Measurements from ENCODE around the gene GOLGA3.

GRCh38 chr12:132840536-132840935 lies 11.9 kb upstream of the GOLGA3 start:
- TF ChIP-seq CTCF (IDR thresholded peaks at IDR 0.05; ENCODE audit: low read depth, low read length) (no peak), POLR2A (IDR thresholded peaks at IDR 0.05; ENCODE audit: extremely low read depth, insufficient read length) (no peak), MAX (IDR thresholded peaks at IDR 0.05; ENCODE audit: low read depth, low read length) (no peak), MYC (IDR thresholded peaks at IDR 0.05; ENCODE audit: low read depth, low read length) (no peak)

Measured in NB4 (cell line).